GM18951 (cell line): Measurements from ENCODE around the gene KLF5.
"Not testable (repeated sequence)": the region's sequence is repeated elsewhere in the genome, so short reads cannot be mapped to it uniquely, and the experiment has no call there.

Experiments used
- POLR2A ChIP-seq: IDR thresholded peaks from 4 replicates; pipeline ENCODE4 v1.6.1; 2011; ENCODE audit warnings: mild to moderate bottlenecking; ENCODE audit not compliant: insufficient read length, insufficient read depth; ENCODE audit errors: extremely low read depth
- in situ Hi-C: fragments of 300-500 bp; cut with MboI; formaldehyde crosslinking; loops from one replicate; pipeline ENCODE4 v1.12.0; 2022; ENCODE audit warnings: low sequenced_read_pairs, mixed read lengths, inconsistent platforms; ENCODE audit not compliant: unreplicated experiment

Gene KLF5

DNA sequence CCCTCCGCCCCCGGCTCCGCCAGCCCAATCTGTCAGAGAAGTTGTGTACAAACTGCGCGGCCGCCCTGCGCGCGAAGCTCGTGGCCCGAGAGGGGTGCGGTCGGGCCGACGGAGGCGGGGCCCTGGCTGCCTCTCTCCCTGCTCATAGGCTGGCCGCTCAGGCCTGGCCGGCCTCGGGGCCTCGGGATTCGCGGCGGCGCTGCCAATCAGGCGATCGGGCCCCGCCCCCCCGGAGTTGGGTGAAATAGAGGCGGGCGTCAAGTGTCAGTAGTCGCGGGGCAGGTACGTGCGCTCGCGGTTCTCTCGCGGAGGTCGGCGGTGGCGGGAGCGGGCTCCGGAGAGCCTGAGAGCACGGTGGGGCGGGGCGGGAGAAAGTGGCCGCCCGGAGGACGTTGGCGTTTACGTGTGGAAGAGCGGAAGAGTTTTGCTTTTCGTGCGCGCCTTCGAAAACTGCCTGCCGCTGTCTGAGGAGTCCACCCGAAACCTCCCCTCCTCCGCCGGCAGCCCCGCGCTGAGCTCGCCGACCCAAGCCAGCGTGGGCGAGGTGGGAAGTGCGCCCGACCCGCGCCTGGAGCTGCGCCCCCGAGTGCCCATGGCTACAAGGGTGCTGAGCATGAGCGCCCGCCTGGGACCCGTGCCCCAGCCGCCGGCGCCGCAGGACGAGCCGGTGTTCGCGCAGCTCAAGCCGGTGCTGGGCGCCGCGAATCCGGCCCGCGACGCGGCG, at the start of gene KLF5:
TSS of gene KLF5 (plus strand) at position 270 of the 724 bp plus-strand sequence. CDS start at position 593, 323 bp downstream.
- in situ Hi-C loops, result no loop called here

DNA sequence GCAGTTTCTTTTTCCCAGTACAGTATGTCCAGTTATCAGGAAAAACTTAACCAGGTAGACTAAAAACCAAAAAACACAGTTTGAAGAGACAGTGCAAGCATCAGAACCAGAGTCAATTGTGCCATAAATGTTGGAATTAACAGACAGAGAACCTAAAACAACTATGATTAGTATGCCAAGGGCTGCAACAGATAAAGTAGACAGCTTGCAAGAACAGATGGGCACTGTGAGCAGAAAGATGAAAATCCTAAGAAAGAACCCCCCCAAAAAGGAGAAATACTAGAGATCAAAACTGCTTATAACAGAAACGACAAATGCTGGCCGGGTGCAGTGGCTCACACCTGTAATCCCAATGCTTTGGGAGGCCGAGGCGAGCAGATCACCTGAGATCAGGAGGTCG, 47.1 kb upstream of the KLF5 start:
- TF ChIP-seq POLR2A, result no peak
- in situ Hi-C loops, result no loop called here

More for the DNA sequence above, at the start of gene KLF5:
- TF ChIP-seq POLR2A, result peak; percentile 63

GRCh38 chr13:73015805-73016204, 43.0 kb upstream of the KLF5 start:
- in situ Hi-C loops, result no loop called here

GRCh38 chr13:73018336-73018735, 40.5 kb upstream of the KLF5 start:
- in situ Hi-C loops, result no loop called here
- no peak for TF ChIP-seq POLR2A

More at GRCh38 chr13:73015805-73016204, 43.0 kb upstream of the KLF5 start:
- TF ChIP-seq POLR2A, result no peak

GRCh38 chr13:73025217-73026012, 33.4 kb upstream of the KLF5 start:
- in situ Hi-C loops, result no loop called here
- no peak for TF ChIP-seq POLR2A

- in situ Hi-C loops, result no loop called here
- no peak for TF ChIP-seq POLR2A
Measured at GRCh38 chr13:73034901-73035300, 23.9 kb upstream of the KLF5 start.

DNA sequence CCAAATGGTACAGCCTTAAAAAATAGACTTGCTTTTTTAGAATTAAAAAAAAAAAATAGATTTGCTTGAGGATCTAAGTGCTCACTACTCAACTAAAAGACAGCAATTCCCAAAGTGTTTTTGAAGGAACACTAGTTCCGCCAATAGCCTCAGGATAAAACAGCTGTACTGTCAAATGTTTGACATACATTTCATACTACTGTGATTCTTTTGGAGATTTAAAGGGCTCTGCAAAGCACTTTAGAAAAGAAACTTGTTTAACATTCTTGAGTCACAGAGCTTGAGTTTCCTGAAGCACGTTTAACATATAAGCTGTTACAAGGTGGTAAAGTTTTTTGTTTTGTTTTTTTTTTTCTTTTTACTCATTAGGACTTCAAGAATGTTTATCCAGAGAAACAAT, 23.1 kb upstream of the KLF5 start:
- in situ Hi-C loops, result no loop called here
- TF ChIP-seq POLR2A, result no peak

DNA sequence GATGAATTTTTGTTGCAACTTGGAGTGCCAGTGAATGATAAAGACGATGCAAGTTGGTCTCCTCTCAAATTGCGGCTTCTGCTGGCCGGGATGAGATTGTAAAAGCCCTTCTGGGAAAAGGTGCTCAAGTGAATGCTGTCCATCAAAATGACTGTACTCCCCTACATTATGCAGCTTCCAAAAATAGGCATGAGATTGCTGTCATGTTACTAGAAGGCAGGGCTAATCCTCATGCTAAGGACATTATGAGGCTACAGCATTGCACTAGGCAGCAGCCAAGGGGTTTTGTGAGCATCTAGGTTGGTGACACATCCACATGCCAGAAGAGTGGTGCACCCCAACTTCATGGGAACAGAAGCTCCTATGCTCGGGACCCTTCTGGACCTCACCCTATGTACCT, 22.2 kb upstream of the KLF5 start:
- TF ChIP-seq POLR2A, result no peak
- in situ Hi-C loops, result no loop called here

GRCh38 chr13:73038064-73038463, 20.7 kb upstream of the KLF5 start:
- in situ Hi-C loops, result no loop called here
- no peak for TF ChIP-seq POLR2A

DNA sequence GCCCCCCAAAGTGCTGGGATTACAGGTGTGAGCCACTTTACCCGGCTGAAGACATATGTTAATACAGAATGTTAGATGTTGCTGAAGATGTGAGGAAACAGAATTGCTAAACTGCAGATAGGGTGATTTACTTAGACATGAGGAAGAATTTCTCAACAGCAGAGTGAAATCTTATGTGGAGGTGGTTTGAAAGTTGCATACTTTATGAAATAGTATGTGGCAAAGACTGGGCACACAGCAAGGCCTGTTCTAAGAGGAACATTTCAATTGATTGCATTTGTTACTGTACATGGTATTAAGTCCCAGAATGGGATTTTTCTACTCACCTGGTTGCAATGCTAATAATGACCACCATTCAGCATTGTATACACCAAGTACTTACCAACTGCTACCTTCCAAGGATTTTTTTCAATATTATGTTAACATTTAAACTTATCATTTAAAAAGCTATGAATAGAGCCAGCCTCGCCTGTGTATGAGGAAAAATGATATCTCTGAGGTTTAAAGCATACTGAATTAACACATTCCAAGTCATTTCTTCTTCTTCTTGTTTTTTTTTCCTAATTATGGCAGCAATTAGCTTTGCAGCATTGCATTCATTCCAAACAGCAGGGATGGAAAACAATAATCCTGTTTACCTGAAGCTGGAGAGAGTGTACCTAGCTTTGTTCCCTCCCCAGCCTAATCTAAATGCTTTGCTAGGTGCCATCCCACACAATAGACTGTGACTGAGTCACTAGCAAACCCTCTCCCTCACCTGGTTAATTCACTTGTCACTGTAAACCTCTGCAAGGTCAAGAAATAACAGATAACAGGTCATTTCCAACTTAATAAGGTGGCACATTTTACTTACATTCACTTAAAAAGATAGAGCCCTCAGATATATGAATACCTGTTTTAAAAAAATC, 19.4 kb upstream of the KLF5 start:
- TF ChIP-seq POLR2A, result no peak
- in situ Hi-C loops, result no loop called here

DNA sequence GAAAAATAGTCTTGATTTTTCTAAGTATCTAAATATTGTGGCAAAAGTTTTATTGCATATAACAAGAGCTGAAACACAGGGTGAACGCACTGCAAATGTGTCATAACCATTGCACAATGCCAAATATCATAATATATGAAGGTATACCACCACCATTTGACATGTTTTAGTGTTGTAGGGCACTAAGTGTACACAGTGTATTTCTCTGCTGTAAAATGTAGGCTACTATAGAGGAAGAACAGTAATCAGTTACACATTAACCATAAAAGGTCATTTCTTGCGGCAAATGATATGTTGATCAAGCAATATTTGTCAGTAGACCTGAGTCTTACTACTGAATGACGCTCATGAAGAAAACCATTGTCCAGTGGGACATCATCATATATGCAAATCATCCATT, 18.3 kb upstream of the KLF5 start:
- TF ChIP-seq POLR2A, result no peak
- in situ Hi-C loops, result no loop called here

GRCh38 chr13:73040968-73041596, 17.7 kb upstream of the KLF5 start:
- no peak for TF ChIP-seq POLR2A
- in situ Hi-C loops, result no loop called here

- TF ChIP-seq POLR2A, result no peak
- in situ Hi-C loops, result no loop called here
Measured at GRCh38 chr13:73045031-73045430, 13.8 kb upstream of the KLF5 start.

GRCh38 chr13:73048615-73049014, 10.2 kb upstream of the KLF5 start:
- in situ Hi-C loops, result not testable (repeated sequence)
